MV-4-11 (cell line): ENCODE measurements around the gene MARVELD1.

Experiments
- DNase-seq: peaks from one replicate; lab custom pipeline; 2025; lab: John Stamatoyannopoulos, UW

MARVELD1 gene

GRCh38 chr10:97721871-97722780 lies 8.6 kb downstream of the MARVELD1 start:
- DNase-seq: no peak

- DNase-seq: no peak
These were observed 9.5 kb downstream of the MARVELD1 start for GRCh38 chr10:97723001-97723400.

- peak; percentile 59 for DNase-seq
These were observed 10.9 kb downstream of the MARVELD1 start for GRCh38 chr10:97724341-97724941.

GRCh38 chr10:97726636-97727178 lies 13.2 kb downstream of the MARVELD1 start:
- DNase-seq: peak; percentile 13

- DNase-seq: peak; percentile 78
These were observed 15.5 kb downstream of the MARVELD1 start for GRCh38 chr10:97729014-97729413.

- DNase-seq: peak; percentile 59
These were observed 18.0 kb downstream of the MARVELD1 start for GRCh38 chr10:97731346-97732051.

GRCh38 chr10:97732052-97732359 lies 18.5 kb downstream of the MARVELD1 start:
- no peak for DNase-seq

- no peak for DNase-seq
These were observed 19.7 kb downstream of the MARVELD1 start for GRCh38 chr10:97733256-97733655.

GRCh38 chr10:97734021-97734420 lies 20.5 kb downstream of the MARVELD1 start:
- DNase-seq: no peak

- no peak for DNase-seq
These were observed 22.9 kb downstream of the MARVELD1 start for GRCh38 chr10:97736403-97736901.

GRCh38 chr10:97736902-97737769 lies 23.6 kb downstream of the MARVELD1 start, which contains the start of gene ZFYVE27:
ZFYVE27 (plus strand) TSS chr10:97737128; CDS start chr10:97738478, 1,350 bp downstream.
- peak; percentile 90 for DNase-seq

- DNase-seq: no peak
These were observed 24.3 kb downstream of the MARVELD1 start for GRCh38 chr10:97737770-97738265.

- DNase-seq: no peak
These were observed 25.1 kb downstream of the MARVELD1 start for GRCh38 chr10:97738616-97739015.

GRCh38 chr10:97740613-97741012 lies 27.1 kb downstream of the MARVELD1 start:
- no peak for DNase-seq

GRCh38 chr10:97743169-97743943 lies 29.8 kb downstream of the MARVELD1 start:
- DNase-seq: no peak

GRCh38 chr10:97744405-97745035 lies 31.0 kb downstream of the MARVELD1 start:
- no peak for DNase-seq

GRCh38 chr10:97747573-97747972 lies 34.0 kb downstream of the MARVELD1 start:
- no peak for DNase-seq

GRCh38 chr10:97748116-97748515 lies 34.6 kb downstream of the MARVELD1 start:
- no peak for DNase-seq

- DNase-seq: no peak
These were observed 39.4 kb downstream of the MARVELD1 start for GRCh38 chr10:97752956-97753355.

- DNase-seq: no peak
These were observed 41.2 kb downstream of the MARVELD1 start for GRCh38 chr10:97754726-97755125.
